Central memory CD8-positive, alpha-beta T cell (primary cell): ENCODE data around the gene TOB2.
"Not testable (repeated sequence)": the region's sequence is repeated elsewhere in the genome, so short reads cannot be mapped to it uniquely, and the experiment has no call there.

ENCODE experiments used
- ATAC-seq: fragments of 150-1000 bp; cut with Tn5 transposase; replicated peaks from 2 replicates; pipeline ENCODE4 v1.10.0; 2022; ENCODE audit warnings: mild to moderate bottlenecking, moderate FRiP score, moderate number of reproducible peaks; ENCODE audit not compliant: poor library complexity, severe bottlenecking; ENCODE audit errors: extremely low read depth
- DNase-seq, 2 donors: peaks; one replicate each; pipeline ENCODE4 v3.0.0; 2021; ENCODE audit warnings: low spot score in 2 of 2
- H3K27ac Mint-ChIP-seq: one replicate; pipeline ENCODE4 v1.8.0; 2022; ENCODE audit warnings: low read depth, mild to moderate bottlenecking, moderate library complexity, mixed read lengths
- H3K27me3 Mint-ChIP-seq: one replicate; pipeline ENCODE4 v1.8.0; 2022; ENCODE audit warnings: mixed read lengths
- H3K36me3 Mint-ChIP-seq: one replicate; pipeline ENCODE4 v1.8.0; 2022; ENCODE audit warnings: mild to moderate bottlenecking, moderate library complexity, mixed read lengths; ENCODE audit not compliant: insufficient read depth
- H3K4me1 Mint-ChIP-seq: one replicate; pipeline ENCODE4 v1.8.0; 2022; ENCODE audit warnings: mixed read lengths
- H3K4me3 Mint-ChIP-seq: one replicate; pipeline ENCODE4 v1.8.0; 2022; ENCODE audit warnings: mild to moderate bottlenecking, moderate library complexity, mixed read lengths
- H3K9me3 Mint-ChIP-seq: one replicate; pipeline ENCODE4 v1.8.0; 2022; ENCODE audit warnings: mixed read lengths

The TOB2 gene

DNA sequence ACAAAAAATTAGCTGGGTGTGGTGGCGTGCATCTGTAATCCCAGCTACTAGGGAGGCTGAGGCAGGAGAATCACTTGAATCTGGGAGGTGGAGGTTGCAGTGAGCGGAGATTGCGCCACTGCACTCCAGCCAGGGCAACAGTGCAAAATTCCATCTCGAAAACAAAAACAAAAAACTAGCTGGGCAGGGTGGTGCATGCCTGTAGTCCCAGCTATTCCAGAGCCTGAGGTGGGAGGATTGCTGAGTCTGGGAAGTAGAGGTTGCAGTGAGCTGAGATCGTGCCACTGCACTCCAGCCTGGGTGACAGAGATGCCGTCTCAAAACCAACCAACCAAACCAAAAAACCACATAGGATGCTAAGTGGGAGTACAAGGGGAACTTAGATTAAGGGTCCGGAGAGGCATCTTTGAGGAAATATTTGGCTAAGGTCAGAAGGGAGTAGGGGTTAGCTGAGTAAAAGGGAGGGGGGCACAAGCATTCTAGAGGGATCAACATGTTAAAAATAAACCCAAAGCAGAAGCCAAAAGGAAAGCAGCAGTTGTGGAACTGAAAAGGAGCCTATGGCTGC, 11.6 kb upstream of the TOB2 start:
- Mint-ChIP-seq H3K36me3 (peaks cover 38% of the 10 kb centered on the region), H3K27ac (no peak overlapping the region), H3K4me1 (no peaks in the 10 kb centered on the region)

DNA sequence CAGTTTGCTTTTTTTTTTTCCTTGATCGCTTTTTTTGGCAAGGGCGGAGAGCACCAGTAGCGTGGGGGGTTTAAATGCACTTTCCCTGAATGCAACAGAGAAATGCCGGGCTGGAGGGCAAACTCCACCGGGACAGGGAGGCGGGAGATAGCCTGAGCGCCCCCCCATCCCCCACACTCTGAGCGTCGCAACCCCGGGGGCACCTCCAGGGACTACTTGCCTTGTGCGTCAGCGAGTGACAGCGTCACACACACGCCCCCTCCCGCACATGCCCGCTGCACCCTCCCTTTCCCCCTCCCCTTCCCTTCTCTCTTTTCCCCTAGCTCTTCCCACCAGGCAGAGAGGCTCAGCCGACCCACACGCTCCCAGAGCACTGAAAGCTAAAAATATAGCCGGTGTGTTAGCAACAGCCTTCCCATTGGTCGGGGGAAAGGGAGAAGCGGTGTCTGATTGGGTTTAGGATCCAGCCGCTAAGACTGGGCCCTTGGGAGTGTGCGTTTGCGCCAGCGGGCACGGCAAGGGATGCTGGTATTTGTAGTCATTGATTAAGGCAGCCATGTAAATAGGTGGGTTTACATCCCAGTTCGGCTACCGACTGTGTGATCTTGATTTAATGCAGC, 1.7 kb upstream of the TOB2 start:
- peak; percentile 80 for ATAC-seq
- Mint-ChIP-seq H3K27ac (peak overlapping the region; percentile 75), H3K9me3 (no peaks in the 10 kb centered on the region), H3K36me3 (peaks cover 31% of the 10 kb centered on the region), H3K27me3 (no peaks in the 10 kb centered on the region), H3K4me3 (peak overlapping the region; percentile 84), H3K4me1 (peaks cover 33% of the 10 kb centered on the region)
- DNase-seq: peak; percentile 74 to 82

More for the DNA sequence above, 11.6 kb upstream of the TOB2 start:
- no peaks in the 10 kb centered on the region for H3K27me3 Mint-ChIP-seq
- no peak for ATAC-seq
- DNase-seq: no peak
- no peak overlapping the region for H3K4me3 Mint-ChIP-seq
- H3K9me3 Mint-ChIP-seq: no peaks in the 10 kb centered on the region

GRCh38 chr22:41447435-41448188, 1.0 kb upstream of the TOB2 start:
- ATAC-seq: peak; percentile 4
- H3K4me3 Mint-ChIP-seq: peak overlapping the region; percentile 84

DNA sequence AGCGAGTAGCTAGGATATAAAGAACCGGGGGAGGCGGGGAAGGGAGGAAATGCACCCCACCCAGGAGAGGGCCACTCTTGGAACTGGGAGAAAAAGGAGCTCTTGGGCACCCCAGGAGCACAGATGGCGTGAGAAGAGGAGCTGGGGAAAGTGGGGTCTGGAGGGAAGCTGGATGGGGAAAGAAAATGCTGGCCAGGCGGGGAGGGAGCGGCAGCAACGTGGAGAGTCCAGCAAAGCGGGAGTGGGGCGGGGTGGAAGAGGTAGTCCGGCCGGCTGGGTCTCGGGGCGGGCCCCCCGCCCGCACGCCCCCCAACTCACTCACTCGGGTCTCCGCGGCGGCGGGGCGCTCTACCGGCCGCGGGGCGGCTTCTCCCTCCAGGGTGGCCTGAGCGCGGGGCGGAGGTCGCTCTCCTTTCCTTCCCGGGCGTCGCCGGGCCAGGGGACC, 522 bp downstream of the TOB2 start:
- no peak for ATAC-seq
- Mint-ChIP-seq H3K4me1 (peaks cover 39% of the 10 kb centered on the region), H3K27ac (peak overlapping the region; percentile 75), H3K9me3 (no peaks in the 10 kb centered on the region), H3K27me3 (no peaks in the 10 kb centered on the region), H3K36me3 (peaks cover 34% of the 10 kb centered on the region), H3K4me3 (peak overlapping the region; percentile 84)
- DNase-seq: no peak

More at GRCh38 chr22:41447435-41448188, 1.0 kb upstream of the TOB2 start:
- Mint-ChIP-seq H3K27ac (peak overlapping the region; percentile 75), H3K9me3 (no peaks in the 10 kb centered on the region), H3K27me3 (no peaks in the 10 kb centered on the region), H3K4me1 (peaks cover 33% of the 10 kb centered on the region), H3K36me3 (peaks cover 32% of the 10 kb centered on the region)
- DNase-seq: peak in 1 of 2 donors; percentile 24

DNA sequence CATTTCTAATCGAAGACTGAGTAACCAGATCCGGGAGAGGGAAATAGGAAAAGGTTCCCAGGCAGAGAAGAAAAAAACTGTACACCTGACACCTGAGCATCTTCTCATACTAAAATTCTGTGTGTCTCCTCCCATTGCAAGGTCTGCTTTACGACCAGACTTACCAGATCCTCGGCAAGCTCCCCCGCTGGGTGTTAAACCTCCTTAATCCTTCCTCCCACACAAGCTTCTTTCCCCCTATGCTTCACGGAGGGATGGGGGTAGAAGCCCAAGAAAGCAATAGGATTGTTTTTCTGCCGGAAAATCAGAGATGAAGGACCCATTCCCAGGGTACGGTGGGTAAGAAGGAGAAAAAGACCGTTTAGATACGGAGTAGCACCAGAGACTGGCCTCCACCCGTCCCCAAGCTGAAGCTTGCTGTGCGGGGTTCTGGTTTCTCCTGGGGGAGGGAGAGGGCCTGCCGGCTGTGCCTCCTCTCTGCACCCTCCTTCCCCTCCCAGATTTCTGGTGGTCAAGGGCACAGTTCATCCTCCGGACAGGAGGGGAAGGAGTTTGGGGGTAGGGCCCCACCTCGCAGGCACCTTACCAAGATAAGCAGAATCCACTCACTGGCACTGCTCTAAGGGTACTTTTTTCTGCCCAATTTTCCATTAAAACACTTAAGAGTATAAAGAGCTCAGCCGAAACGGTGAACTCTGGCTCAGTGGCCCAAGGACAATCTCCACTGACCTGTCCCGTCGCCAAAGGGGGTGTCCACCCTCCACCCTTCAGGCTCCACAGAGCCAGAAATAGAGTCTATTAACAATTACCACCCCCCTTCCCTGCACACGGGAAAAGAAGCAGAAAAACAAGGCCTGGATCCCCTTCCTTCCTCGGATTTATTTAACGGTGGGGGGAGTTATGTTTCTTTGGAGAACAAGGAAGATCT, 1.2 kb downstream of the TOB2 start:
- no peak for ATAC-seq
- Mint-ChIP-seq H3K9me3 (no peaks in the 10 kb centered on the region), H3K36me3 (peaks cover 36% of the 10 kb centered on the region), H3K27ac (peak overlapping the region; percentile 75), H3K4me3 (peak overlapping the region; percentile 84), H3K27me3 (no peaks in the 10 kb centered on the region), H3K4me1 (peaks cover 39% of the 10 kb centered on the region)
- DNase-seq: no peak

DNA sequence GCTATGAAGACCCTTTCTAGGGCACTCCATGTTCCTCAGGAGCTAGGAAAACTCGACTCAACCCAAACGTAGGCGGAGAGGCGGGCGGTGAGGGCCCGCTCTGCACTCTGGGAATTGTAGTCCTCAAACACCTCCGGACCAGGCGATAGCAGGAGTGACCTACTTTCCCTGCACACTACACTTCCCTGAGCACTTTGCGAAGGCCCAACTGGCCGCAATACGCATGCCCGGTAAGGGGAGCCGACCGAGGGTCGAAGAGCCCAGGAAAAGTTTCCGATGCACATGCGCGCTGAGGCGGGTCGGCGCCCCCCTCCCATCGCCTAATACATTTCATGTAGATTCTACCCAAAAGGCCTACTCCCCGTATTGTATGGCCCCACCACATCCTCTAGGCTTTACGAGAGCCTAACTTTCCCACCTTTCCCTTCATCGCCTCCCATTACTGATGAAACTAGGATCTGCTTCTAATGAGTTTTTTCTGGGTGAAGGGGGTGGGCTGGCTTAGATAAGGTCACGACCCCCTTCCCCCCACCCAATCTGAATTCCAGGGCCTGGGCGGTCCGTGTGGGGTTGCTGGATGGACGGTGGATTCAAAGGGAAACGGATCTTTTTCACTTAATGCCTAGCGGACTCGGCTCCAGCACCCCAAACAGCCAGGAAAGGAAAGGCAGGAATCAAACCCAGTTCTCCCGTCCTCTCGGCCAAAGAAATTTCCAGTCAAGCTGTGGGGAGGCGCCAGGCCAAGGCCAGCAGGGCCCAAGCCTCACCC, 2.1 kb downstream of the TOB2 start:
- DNase-seq: peak; percentile 46 to 47
- peak; percentile 26 for ATAC-seq
- H3K27ac Mint-ChIP-seq: peak overlapping the region; percentile 75
- H3K4me3 Mint-ChIP-seq: peak overlapping the region; percentile 84
- peaks cover 39% of the 10 kb centered on the region for H3K4me1 Mint-ChIP-seq
- H3K36me3 Mint-ChIP-seq: peaks cover 38% of the 10 kb centered on the region
- no peaks in the 10 kb centered on the region for H3K27me3 Mint-ChIP-seq
- no peaks in the 10 kb centered on the region for H3K9me3 Mint-ChIP-seq

DNA sequence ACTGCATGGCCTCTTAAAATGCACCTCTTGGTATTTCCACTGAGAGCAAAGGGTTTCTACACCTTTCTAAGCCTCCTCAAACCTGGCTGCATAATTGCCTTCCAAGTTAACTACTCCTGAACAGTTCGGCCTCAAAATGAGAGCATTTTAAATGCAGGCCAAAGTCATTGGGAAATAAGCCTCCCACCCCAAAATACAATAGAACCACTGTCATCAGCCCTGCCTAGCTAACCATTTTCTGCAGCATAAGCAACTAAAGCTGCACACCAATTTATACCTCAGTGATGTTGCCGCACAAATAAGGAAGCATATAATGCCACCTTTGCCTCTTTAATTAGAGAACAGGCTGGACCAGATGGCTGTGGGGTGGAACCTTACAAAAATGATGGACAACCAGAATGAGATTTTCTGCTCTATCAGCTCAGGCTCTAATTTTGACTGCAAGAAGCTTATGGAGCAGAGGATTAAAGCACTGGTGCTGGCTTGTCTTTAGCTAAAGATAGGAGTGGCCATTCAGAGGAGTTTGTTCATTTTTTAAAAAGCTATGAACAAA, 4.3 kb downstream of the TOB2 start:
- ATAC-seq (no peak), DNase-seq (no peak)
- Mint-ChIP-seq H3K36me3 (peaks cover 45% of the 10 kb centered on the region), H3K4me3 (peak overlapping the region; percentile 84), H3K9me3 (no peaks in the 10 kb centered on the region), H3K27ac (peak overlapping the region; percentile 47), H3K4me1 (peaks cover 27% of the 10 kb centered on the region), H3K27me3 (no peaks in the 10 kb centered on the region)

- ATAC-seq, H3K9me3 Mint-ChIP-seq, H3K27me3 Mint-ChIP-seq, DNase-seq, H3K27ac Mint-ChIP-seq, H3K4me3 Mint-ChIP-seq: not testable (repeated sequence)
- peaks cover 47% of the 10 kb centered on the region for H3K36me3 Mint-ChIP-seq
- H3K4me1 Mint-ChIP-seq: peaks cover 33% of the 10 kb centered on the region
Observed at GRCh38 chr22:41440511-41440910, 6.1 kb downstream of the TOB2 start.

DNA sequence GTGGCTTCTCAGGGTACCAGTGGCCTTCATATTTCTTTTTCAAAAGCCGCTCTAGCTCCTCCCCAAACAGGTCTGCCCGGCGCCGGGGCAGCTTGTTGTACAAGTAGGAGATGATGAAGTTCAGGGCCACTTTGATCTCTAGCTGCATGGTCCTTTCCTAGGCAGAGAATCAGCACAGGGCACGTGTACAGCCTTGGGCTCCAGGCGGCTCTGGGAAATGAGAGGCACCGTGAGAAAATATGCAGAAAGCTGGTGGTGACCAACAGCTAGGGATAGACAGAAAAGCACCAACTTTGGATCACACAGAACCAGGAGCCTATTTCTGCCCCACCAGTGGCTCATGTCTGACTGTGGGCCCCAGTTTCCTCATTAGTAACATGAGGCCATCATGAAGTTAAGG, 9.4 kb downstream of the TOB2 start:
- Mint-ChIP-seq H3K27ac (peak overlapping the region; percentile 29), H3K9me3 (no peaks in the 10 kb centered on the region), H3K27me3 (no peaks in the 10 kb centered on the region), H3K4me1 (peaks cover 13% of the 10 kb centered on the region), H3K4me3 (no peak overlapping the region), H3K36me3 (peaks cover 43% of the 10 kb centered on the region)
- ATAC-seq (no peak), DNase-seq (no peak)

GRCh38 chr22:41436322-41437113, 10.1 kb downstream of the TOB2 start:
- Mint-ChIP-seq H3K27ac (peak overlapping the region; percentile 82), H3K4me1 (peaks cover 13% of the 10 kb centered on the region), H3K9me3 (no peaks in the 10 kb centered on the region), H3K4me3 (no peak overlapping the region), H3K27me3 (no peaks in the 10 kb centered on the region), H3K36me3 (peaks cover 46% of the 10 kb centered on the region)
- ATAC-seq (no peak), DNase-seq (no peak)

- no peak overlapping the region for H3K4me3 Mint-ChIP-seq
- H3K27ac Mint-ChIP-seq: peak overlapping the region; percentile 82
- H3K4me1 Mint-ChIP-seq: peaks cover 19% of the 10 kb centered on the region
- no peaks in the 10 kb centered on the region for H3K9me3 Mint-ChIP-seq
- DNase-seq (no peak), ATAC-seq (no peak)
- no peaks in the 10 kb centered on the region for H3K27me3 Mint-ChIP-seq
- peaks cover 47% of the 10 kb centered on the region for H3K36me3 Mint-ChIP-seq
Observed at GRCh38 chr22:41435560-41435959, 11.0 kb downstream of the TOB2 start.
